ENCODE data around the gene CAMK1D.

DNA sequence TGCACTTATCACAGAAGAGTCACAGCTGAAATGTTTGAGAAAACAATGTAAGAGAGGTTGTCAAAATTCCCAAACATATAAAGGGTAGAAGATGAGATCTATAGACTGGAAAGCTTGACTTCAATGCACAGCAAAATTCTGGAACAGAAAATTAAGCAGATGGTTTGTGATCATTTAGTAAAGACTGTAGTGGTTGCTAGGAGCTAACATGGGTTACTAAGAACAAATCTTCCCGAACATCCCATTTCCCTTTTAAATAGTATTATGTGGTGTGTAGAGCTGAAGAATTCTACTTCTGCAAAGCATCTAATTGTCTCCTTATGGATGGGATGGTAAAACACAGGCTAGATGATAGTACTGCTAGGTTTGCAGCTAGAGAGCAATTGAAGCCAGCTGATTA is 312.3 kb downstream of the CAMK1D start:
- no peak for TF ChIP-seq EZH2 (IDR thresholded peaks at IDR 0.05; ENCODE audit: borderline replicate concordance, low read depth, low read length, severe bottlenecking)
- TF ChIP-seq, protein P1, sequence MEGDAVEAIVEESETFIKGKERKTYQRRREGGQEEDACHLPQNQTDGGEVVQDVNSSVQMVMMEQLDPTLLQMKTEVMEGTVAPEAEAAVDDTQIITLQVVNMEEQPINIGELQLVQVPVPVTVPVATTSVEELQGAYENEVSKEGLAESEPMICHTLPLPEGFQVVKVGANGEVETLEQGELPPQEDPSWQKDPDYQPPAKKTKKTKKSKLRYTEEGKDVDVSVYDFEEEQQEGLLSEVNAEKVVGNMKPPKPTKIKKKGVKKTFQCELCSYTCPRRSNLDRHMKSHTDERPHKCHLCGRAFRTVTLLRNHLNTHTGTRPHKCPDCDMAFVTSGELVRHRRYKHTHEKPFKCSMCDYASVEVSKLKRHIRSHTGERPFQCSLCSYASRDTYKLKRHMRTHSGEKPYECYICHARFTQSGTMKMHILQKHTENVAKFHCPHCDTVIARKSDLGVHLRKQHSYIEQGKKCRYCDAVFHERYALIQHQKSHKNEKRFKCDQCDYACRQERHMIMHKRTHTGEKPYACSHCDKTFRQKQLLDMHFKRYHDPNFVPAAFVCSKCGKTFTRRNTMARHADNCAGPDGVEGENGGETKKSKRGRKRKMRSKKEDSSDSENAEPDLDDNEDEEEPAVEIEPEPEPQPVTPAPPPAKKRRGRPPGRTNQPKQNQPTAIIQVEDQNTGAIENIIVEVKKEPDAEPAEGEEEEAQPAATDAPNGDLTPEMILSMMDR (IDR thresholded peaks at IDR 0.05; ENCODE audit: borderline replicate concordance, extremely low read depth, low read length, poor library complexity, severe bottlenecking) = no peak

All from DND-41 (cell line).